HG03045 (cell line): Measurements from ENCODE around the gene ZNF256.

Experiments used
- ATAC-seq: cut with Tn5 transposase; IDR thresholded peaks from one replicate; pipeline ENCODE4 v1.9.1; 2021; ENCODE audit warnings: mild to moderate bottlenecking, moderate library complexity; ENCODE audit not compliant: unreplicated experiment

ZNF256 gene

DNA sequence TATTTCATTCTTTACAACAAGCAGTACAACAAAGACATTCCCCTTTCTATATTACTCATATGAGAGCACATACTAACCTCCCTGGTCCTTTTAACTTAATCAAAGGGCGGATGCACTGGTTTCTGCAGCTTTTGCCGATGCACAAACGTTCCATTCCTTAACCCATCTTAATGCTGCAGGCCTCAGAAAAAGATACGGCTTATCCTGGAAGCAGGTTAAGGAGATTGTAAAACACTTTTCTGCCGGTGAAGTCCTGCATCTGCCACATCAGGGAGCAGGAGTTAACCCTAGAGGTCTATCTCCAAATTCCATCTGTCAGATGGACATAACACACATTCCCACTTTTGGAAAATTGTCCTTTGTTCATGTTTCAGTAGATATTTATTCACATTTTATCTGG lies 47.2 kb downstream of the ZNF256 start:
- no peak for ATAC-seq
